Hematopoietic multipotent progenitor cell (in vitro differentiated cells): Measurements from ENCODE around the gene RHOA. TPM values are rescaled to one million over a fixed set of nuclear protein-coding genes. Genes with fewer than 3 reads are reported as not detected.
A peak's percentile ranks its signal among the peaks of the same experiment; 100 is the strongest.
"Not testable (repeated sequence)": the region's sequence is repeated elsewhere in the genome, so short reads cannot be mapped to it uniquely, and the experiment has no call there.

Experiments used
- DNase-seq, 3 donors: peaks; one replicate each; pipeline ENCODE4 v3.0.0-alpha.2; 2011 to 2015; ENCODE audit warnings: low read depth in 2 of 3, low spot score in 2 of 3
- total RNA-seq: library from RNA; depleted of rRNA; stranded (reverse); fragments of >200 nt; gene quantifications from one replicate; pipeline ENCODE4 v1.2.3, GENCODE V29; 2012

Gene RHOA
- total RNA-seq, 1 donor, result 399 TPM

- DNase-seq, result no peak
Observed at GRCh38 chr3:49371946-49372345, 39.8 kb downstream of the RHOA start.

- no peak for DNase-seq
Observed at GRCh38 chr3:49370585-49371290, 41.0 kb downstream of the RHOA start.

- DNase-seq, result no peak
Observed at GRCh38 chr3:49362561-49362960, 49.2 kb downstream of the RHOA start.

- no peak for DNase-seq
Observed at GRCh38 chr3:49359623-49360022, 52.2 kb downstream of the RHOA start.

GRCh38 chr3:49358884-49359225 is 52.9 kb downstream of the RHOA start:
- no peak for DNase-seq

DNA sequence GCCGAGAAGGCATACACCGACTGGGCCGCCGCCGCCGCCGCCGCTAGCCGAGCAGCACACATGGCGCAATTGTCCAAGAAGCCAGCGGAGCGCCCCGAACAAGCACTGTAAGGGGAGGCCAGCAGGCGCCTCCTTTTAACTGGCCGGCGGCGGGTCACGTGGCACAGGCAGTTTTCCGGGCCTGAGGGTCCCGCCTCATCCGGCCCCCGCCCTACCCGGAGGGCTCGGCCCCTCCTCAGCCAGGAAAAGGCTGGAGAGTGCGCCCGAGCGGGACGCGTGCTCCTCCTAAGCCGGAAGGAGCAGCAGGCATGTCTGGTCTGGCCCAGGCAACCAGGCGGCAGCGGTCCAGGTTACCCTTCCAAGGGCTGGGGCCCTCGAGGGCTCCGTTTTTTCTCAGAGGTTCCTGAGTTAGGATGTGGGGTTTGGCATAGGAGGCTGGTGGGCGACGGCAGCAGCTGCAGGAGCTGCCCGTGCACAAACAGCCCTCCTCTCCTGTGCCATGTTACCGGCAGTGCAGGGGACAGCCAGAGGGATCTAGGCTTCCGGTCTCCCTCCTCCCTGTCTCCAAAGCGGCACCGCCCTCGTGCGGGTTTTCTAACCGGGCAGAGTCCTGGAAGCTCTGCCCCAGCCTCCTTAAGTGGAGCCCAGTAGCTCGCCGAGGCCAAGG is 53.4 kb downstream of the RHOA start, which contains the start of gene GPX1:
GPX1 (minus strand) TSS at position 137 of the 667 bp plus-strand sequence; CDS start at position 62, 75 bp downstream.
- peak; percentile 41 to 89 (median 87) for DNase-seq

GRCh38 chr3:49357443-49358216 is 54.1 kb downstream of the RHOA start:
- peak in 1 of 3 donors; percentile 32 for DNase-seq

GRCh38 chr3:49357095-49357442 is 54.7 kb downstream of the RHOA start:
- peak in 1 of 3 donors; percentile 37 for DNase-seq

GRCh38 chr3:49352890-49353421 is 58.8 kb downstream of the RHOA start:
- no peak for DNase-seq

DNA sequence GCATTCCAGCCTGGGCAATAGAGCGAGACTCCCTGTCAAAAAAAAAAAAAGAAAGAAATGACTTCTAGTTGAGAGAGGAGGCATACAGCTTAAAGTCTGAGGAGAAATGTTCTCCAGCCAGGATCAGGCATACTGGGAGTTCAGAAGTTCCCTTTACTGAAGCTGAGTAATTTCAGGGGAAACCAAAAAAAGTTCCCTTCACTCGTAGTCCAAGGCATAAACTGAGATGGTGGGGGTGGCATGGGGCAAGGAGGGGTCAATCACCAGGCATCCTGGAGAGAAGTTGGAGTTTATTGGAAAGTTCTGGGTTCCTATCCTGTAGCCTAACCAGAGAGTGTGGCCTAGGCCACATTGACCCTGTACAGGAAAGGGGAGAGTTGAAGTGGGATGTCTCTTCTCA is 59.5 kb downstream of the RHOA start:
- DNase-seq, result no peak

DNA sequence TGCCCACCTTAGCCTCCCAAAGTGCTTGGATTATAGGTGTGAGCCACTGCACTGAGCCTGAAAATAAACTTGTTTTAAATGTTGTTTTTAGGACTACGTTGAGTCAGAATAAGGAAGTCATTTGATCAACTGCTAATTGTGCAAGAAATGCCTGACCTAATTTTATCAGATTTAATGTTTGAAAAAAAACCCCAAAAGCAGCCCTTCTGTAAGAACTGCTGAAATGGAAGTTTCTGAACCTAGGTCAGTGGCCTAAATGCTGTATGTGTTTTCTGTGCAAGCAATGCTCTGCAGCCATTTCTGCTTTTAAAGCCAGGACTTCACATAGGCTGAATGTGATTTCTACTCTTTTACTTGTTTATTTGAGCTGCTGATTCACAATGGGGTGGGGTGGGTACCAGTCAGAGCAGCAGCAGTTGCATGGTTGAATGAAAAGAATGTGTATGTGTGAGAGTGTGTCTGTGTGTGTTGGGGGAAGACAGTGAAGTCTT is 60.2 kb downstream of the RHOA start:
- DNase-seq, result peak in 1 of 3 donors; percentile 60

GRCh38 chr3:49349348-49350114 is 62.2 kb downstream of the RHOA start:
- DNase-seq, result peak in 1 of 3 donors; percentile 52

GRCh38 chr3:49348361-49348760 is 63.4 kb downstream of the RHOA start:
- DNase-seq, result not testable (repeated sequence)

GRCh38 chr3:49346797-49347251 is 65.0 kb downstream of the RHOA start:
- DNase-seq, result no peak

DNA sequence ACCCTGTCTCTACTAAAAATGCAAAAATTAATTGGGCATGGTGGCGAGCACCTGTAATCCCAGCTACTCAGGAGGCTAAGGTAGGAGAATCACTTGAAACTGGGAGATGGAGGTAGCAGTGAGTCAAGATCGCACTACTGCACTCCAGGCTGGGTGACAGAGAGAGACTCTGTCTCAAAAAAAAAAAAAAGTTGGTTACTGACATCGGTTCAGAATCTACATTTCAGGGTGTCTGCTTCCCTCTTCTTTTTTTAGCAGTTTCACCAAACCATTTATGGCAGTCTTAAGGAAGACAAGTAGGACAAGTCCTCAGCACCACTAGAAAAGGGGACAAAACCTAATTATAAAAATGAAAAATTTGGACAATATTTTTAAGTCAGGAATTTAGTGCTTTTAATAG is 68.6 kb downstream of the RHOA start:
- DNase-seq, result peak in 1 of 3 donors; percentile 43

DNA sequence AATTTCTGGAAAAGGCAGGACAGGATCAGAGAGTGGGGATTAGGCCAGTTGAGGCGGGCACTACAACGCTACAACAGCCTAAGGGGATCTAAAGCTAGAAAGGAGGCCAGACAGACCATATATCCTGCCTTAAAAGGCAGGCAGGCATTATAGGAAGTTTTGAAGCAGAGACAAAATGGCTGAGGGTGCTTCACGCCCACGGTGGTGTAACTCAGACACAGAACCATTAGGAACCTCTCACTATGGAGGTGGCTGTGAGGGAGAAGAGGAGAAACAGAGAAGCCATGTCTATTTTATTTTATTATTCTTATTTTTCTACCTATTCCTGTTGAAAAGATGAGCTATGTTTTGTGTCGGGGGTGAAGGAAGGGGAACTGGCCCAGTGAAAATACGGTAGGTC is 69.8 kb downstream of the RHOA start:
- DNase-seq, result no peak

DNA sequence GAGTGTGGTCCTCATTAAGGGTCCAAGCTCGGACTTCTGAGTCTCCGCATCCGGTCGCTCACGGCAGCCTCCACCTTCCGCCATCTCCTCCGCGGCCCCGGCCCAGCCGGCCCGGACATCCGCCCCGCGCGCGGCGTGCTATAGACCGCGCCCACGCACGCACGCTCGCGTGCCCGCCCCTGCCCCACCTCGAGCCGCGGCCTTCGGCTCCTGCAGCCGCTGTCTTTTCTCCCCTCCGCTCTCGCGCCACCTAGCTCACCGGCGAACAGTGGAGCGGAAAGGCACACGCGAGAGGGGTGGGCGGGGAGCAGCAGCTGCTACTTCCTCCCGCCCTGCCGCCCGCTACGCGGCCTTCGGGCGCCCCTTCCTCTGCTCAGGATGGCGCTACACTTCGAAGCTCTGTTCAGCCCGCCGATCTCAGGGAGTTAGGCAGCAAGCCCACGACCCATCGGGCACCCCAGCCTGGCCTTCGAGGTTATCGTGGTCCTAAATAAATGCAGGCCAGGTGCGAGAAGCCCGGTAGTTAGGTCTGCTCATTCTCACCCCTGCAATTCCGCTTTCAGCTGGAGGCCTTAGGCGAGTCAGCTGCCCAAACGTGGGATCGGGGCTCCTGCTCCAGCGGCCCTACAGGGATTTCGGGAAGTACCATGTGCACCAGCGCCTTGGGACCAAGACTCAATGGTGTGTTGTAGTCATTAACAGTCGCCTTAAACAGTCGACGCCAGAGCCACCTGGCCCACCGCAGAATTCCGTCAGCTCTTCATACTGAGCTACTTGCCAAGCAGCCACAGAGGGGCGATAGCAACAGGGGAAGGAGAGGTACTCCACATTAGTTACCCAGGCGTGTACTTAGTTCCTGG is 71.6 kb downstream of the RHOA start, which contains the start of gene USP4:
USP4 (minus strand) TSS at position 113 of the 860 bp plus-strand sequence; CDS start at position 84, 29 bp downstream.
- peak; percentile 82 to 97 (median 94) for DNase-seq

- DNase-seq, result no peak
Observed at GRCh38 chr3:49339581-49339940, 72.2 kb downstream of the RHOA start.

DNA sequence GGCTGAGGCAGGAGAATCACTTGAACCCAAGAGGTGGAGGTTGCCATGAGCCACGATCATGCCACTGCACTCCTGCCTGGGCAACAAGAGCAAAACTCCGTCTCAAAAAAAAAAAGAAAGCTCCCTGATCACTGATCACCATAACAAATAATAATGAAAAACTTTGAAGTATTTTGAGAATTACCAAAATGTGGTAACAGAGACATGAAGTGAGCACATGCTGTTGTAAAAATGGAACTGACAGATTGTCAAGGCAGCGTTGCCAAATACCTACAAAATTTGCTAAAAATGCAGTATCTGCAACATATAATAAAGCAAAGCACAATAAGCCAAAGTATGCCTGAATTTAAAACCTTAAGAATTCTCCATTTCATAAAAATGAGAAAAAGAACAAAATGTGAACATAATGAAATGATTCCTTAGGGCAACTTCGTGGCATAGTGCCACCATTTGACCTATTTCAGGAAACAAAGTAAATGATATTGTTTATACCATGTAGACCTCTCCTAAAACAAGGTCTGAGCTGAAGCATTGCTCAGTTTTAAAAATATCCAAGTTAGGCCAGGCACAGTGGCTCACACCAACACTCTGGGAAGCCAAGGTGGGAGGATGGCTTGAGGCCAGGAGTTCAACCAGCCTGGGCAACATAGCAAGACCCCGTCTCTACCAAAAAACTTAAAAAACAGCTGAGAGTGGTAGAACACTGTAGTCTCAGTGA is 77.7 kb downstream of the RHOA start:
- no peak for DNase-seq
